Left colon (tissue), 2 donors: ENCODE results near the gene CMTM5. TPM values are rescaled to one million over a fixed set of nuclear protein-coding genes. Genes with fewer than 3 reads are reported as not detected.
A peak's percentile ranks its signal among the peaks of the same experiment; 100 is the strongest.

Source experiments
- ATAC-seq: fragments of 200-7000 bp; cut with Tn5 transposase; one replicate; pipeline ENCODE4 v1.9.1; 2020; ENCODE audit warnings: mild to moderate bottlenecking, moderate library complexity
- DNase-seq, 2 donors: peaks; one replicate each; pipeline ENCODE4 v3.0.0-alpha.2; 2020
- intact Hi-C, 2 donors: fragments of 100-400 bp; cut with DNase I in 1 of 2; cut with micrococcal nuclease in 1 of 2; formaldehyde crosslinking; loops; one replicate each; pipeline versions ENCODE4 v1.11.2 to v1.14.0; 2022; cut with DNase I, micrococcal nuclease
- long read RNA-seq: library from polyadenylated mRNA; unstranded; transcript quantifications from one replicate; pipeline ENCODE4 v2.0.0, GENCODE V29; 2021
- total RNA-seq, 2 donors: library from RNA; stranded (reverse); fragmentation: NEBNext Ultra II Directional; extraction: Animal tissue kit (Norgen Biotek cat#: 25700); gene quantifications; one replicate each; pipeline ENCODE4 v1.2.1, GENCODE V29; 2021
- donor health status: DM: no; HTN: no; CAD: no.
- donor health status: DM: yes; HTN: yes; CAD: no.

CMTM5 gene
- 1 to 10 TPM in 1 of 2 donors, not detected in 1; 1.6 TPM for total RNA-seq
- long read RNA-seq, result 0 reads

GRCh38 chr14:23376482-23377197 lies at the start of gene CMTM5:
TSS of gene CMTM5 (plus strand) at chr14:23377046. CDS start at chr14:23377252, 206 bp downstream.
- intact Hi-C loops, result no loop called here
- ATAC-seq, result no peak
- DNase-seq, result no peak

- intact Hi-C loops, result loop anchor here in 1 of 2 donors (2.0 to 10.0 kb wide), 2 partner anchors 53 to 137 kb away; partner anchors contain the start of gene NGDN
- DNase-seq (peak; percentile 54 to 72), ATAC-seq (peak; percentile 76)
Observed at GRCh38 chr14:23327947-23328744, 48.7 kb upstream of the CMTM5 start.

- intact Hi-C loops, result no loop called here
- DNase-seq, result no peak
Observed at GRCh38 chr14:23335623-23336022, 41.2 kb upstream of the CMTM5 start.

GRCh38 chr14:23339506-23340268 lies 37.2 kb upstream of the CMTM5 start:
- ATAC-seq (no peak), DNase-seq (no peak)
- intact Hi-C loops, result no loop called here

More at GRCh38 chr14:23335623-23336022, 41.2 kb upstream of the CMTM5 start:
- no peak for ATAC-seq

GRCh38 chr14:23344481-23344880 lies 32.4 kb upstream of the CMTM5 start:
- no peak for DNase-seq
- no peak for ATAC-seq
- intact Hi-C loops, result no loop called here

- intact Hi-C loops, result no loop called here
- no peak for ATAC-seq
- no peak for DNase-seq
Observed at GRCh38 chr14:23345987-23346692, 30.7 kb upstream of the CMTM5 start.

- ATAC-seq (no peak), DNase-seq (no peak)
- intact Hi-C loops, result no loop called here
Observed at GRCh38 chr14:23346693-23347405, 30.0 kb upstream of the CMTM5 start.

- no peak for DNase-seq
Observed at GRCh38 chr14:23347406-23348296, 29.2 kb upstream of the CMTM5 start.

GRCh38 chr14:23348297-23348655 lies 28.6 kb upstream of the CMTM5 start:
- ATAC-seq (no peak), DNase-seq (no peak)
- intact Hi-C loops, result no loop called here

More at GRCh38 chr14:23347406-23348296, 29.2 kb upstream of the CMTM5 start:
- ATAC-seq, result no peak
- intact Hi-C loops, result no loop called here

GRCh38 chr14:23349156-23349845 lies 27.5 kb upstream of the CMTM5 start:
- no peak for ATAC-seq
- intact Hi-C loops, result no loop called here
- no peak for DNase-seq

- DNase-seq (no peak), ATAC-seq (peak; percentile 22)
- intact Hi-C loops, result no loop called here
Observed at GRCh38 chr14:23351681-23352505, 25.0 kb upstream of the CMTM5 start.

- peak; percentile 78 for ATAC-seq
- DNase-seq, result peak; percentile 62 to 67
- intact Hi-C loops, result no loop called here
Observed at GRCh38 chr14:23352506-23353432, 24.1 kb upstream of the CMTM5 start, which contains the start of gene SLC22A17. TSS of gene SLC22A17 (minus strand) at chr14:23352887.

GRCh38 chr14:23353433-23353780 lies 23.4 kb upstream of the CMTM5 start:
- intact Hi-C loops, result no loop called here
- DNase-seq (no peak), ATAC-seq (no peak)

- no peak for ATAC-seq
- intact Hi-C loops, result no loop called here
- DNase-seq, result no peak
Observed at GRCh38 chr14:23354990-23355389, 21.9 kb upstream of the CMTM5 start.
